OCI-LY3 (cell line): ENCODE results near the gene RLN2.

Source experiments
- H2AFZ ChIP-seq: fragments of 200-600, 300-600 bp; shearing (Covaris generic); 2 replicates; pipeline ENCODE4 v1.6.0; 2014; ENCODE audit warnings: antibody characterized with exemption, low read depth, low read length
- H3K27ac ChIP-seq: fragments of 200-600, 300-600 bp; sonication (generic); 2 replicates; pipeline ENCODE4 v1.5.1; 2014; ENCODE audit warnings: mild to moderate bottlenecking, low read length, moderate library complexity, mixed read lengths
- H3K27me3 ChIP-seq: fragments of 200-600, 300-600 bp; sonication (generic); 2 replicates; pipeline ENCODE4 v1.6.1; 2014; ENCODE audit warnings: low read depth, low read length, mixed read lengths
- H3K36me3 ChIP-seq: fragments of 200-600, 300-600 bp; sonication (generic); replicated peaks from 2 replicates; pipeline ENCODE3; 2014; ENCODE audit warnings: low read depth, low read length, mixed read lengths
- H3K4me1 ChIP-seq: fragments of 300-600, 200-600 bp; sonication (generic); 2 replicates; pipeline ENCODE4 v1.6.1; 2014; ENCODE audit warnings: low read length, mixed read lengths
- H3K4me2 ChIP-seq: fragments of 200-600, 300-600 bp; sonication (generic); 2 replicates; pipeline ENCODE4 v1.6.1; 2014; ENCODE audit warnings: low read length, mixed read lengths
- H3K4me3 ChIP-seq: fragments of 300-600, 200-600 bp; sonication (generic); 2 replicates; pipeline ENCODE4 v1.5.1; 2014; ENCODE audit warnings: antibody characterized with exemption, mild to moderate bottlenecking, low read length, moderate library complexity
- H3K79me2 ChIP-seq: fragments of 300-600, 200-600 bp; shearing (Covaris generic); 2 replicates; pipeline ENCODE4 v1.6.1; 2014; ENCODE audit warnings: mild to moderate bottlenecking, low read length, mixed read lengths
- H3K9ac ChIP-seq: fragments of 300-600, 200-600 bp; shearing (Covaris generic); 2 replicates; pipeline ENCODE4 v1.6.0; 2014; ENCODE audit warnings: mild to moderate bottlenecking, low read length, moderate library complexity
- H3K9me3 ChIP-seq: fragments of 200-600, 300-600 bp; shearing (Covaris generic); 2 replicates; pipeline ENCODE4 v1.6.1; 2014; ENCODE audit warnings: low read length, mixed read lengths; ENCODE audit not compliant: insufficient read depth
- H4K20me1 ChIP-seq: fragments of 200-600, 300-600 bp; sonication (generic); 2 replicates; pipeline ENCODE4 v1.6.1; 2016; ENCODE audit warnings: low read length, mixed read lengths; ENCODE audit not compliant: insufficient read depth
- EZH2phosphoT487 ChIP-seq: fragments of 200-600 bp; shearing (Covaris generic); IDR thresholded peaks from 2 replicates; pipeline ENCODE4 v1.6.1; 2018; ENCODE audit warnings: antibody characterized with exemption, mixed run types, low read depth
- TF ChIP-seq, protein P1 (sequence below): fragments of 200-600, 300-600 bp; sonication (generic); IDR thresholded peaks from 2 replicates; pipeline ENCODE4 v1.5.1; 2014; ENCODE audit warnings: antibody characterized with exemption, low read length, low read depth

RLN2 gene

DNA sequence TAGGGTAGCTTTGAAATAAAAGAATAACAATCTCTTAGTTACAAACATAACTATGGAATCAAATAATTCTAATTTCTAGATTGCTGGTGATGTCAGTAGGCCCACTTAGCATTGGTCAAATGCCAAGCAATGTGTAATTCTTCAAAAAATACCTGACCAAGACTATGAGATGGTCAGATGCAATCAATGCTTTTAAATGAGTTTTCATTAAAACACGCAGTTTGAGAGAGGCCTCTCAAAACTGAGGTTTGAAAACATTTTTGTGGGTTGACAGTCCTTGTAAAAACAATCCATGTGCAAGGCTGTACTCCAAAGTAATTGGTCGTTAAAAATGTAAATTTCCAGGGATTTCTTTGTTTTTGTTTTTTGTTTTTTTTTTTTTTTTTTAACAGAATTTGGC lies 1.2 kb upstream of the RLN2 start:
- TF ChIP-seq, protein P1, sequence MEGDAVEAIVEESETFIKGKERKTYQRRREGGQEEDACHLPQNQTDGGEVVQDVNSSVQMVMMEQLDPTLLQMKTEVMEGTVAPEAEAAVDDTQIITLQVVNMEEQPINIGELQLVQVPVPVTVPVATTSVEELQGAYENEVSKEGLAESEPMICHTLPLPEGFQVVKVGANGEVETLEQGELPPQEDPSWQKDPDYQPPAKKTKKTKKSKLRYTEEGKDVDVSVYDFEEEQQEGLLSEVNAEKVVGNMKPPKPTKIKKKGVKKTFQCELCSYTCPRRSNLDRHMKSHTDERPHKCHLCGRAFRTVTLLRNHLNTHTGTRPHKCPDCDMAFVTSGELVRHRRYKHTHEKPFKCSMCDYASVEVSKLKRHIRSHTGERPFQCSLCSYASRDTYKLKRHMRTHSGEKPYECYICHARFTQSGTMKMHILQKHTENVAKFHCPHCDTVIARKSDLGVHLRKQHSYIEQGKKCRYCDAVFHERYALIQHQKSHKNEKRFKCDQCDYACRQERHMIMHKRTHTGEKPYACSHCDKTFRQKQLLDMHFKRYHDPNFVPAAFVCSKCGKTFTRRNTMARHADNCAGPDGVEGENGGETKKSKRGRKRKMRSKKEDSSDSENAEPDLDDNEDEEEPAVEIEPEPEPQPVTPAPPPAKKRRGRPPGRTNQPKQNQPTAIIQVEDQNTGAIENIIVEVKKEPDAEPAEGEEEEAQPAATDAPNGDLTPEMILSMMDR = no peak
- no peak for TF ChIP-seq EZH2phosphoT487
- no peak overlapping the region for H3K9ac ChIP-seq
- no peaks in the 10 kb centered on the region for H3K36me3 ChIP-seq
- H3K4me2 ChIP-seq = no peak overlapping the region
- H3K4me1 ChIP-seq = peaks cover 4% of the 10 kb centered on the region
- H3K79me2 ChIP-seq = no peaks in the 10 kb centered on the region
- H2AFZ ChIP-seq = no peak overlapping the region
- H4K20me1 ChIP-seq = no peaks in the 10 kb centered on the region
- H3K4me3 ChIP-seq = no peak overlapping the region
- no peak overlapping the region for H3K27ac ChIP-seq
- no peaks in the 10 kb centered on the region for H3K9me3 ChIP-seq
- no peaks in the 10 kb centered on the region for H3K27me3 ChIP-seq

DNA sequence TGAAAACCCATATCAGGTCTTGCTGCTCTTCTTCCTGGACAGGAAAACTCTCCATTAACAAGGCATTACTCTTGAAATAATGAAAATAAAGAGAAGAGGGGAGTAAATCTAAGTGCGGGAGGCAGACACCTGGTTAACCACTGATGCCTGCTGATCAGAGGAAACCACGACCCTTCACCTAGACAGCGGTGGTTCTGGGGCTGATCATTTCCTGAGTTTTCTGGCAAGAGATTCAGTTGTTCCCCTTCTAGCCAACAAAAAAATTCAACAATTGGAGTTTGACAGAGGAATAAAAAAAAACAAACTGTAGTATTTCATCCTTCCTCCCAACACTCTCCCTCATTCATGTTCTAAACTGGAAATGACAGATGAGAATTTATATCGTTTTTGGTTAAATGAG lies 3.0 kb downstream of the RLN2 start:
- no peaks in the 10 kb centered on the region for H3K79me2 ChIP-seq
- H3K4me3 ChIP-seq = no peak overlapping the region
- H3K36me3 ChIP-seq = no peaks in the 10 kb centered on the region

DNA sequence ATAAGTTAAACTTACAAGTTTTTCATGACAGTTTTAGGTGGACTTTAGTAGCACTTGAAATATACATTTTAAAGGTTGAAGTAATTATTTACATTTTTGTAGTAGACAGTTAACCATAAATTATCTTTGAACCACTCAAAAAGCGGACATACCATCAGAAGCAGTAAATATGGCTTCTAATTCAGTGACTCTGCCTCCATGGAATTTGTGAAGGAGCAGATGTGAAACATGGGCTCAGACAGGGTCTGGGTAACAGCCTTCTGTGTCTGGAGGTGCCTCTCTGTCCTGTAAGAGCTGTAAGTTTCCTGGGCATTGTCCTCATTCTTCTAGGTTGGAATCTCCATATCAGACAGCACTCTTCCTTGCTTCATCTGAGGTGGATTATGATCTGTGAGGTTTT lies 12.4 kb downstream of the RLN2 start:
- Histone ChIP-seq H2AFZ (no peak overlapping the region), H3K27me3 (no peaks in the 10 kb centered on the region), H3K9me3 (no peaks in the 10 kb centered on the region), H3K27ac (no peak overlapping the region), H4K20me1 (no peaks in the 10 kb centered on the region), H3K4me2 (no peak overlapping the region), H3K4me3 (no peak overlapping the region), H3K9ac (no peak overlapping the region), H3K36me3 (no peaks in the 10 kb centered on the region), H3K79me2 (no peaks in the 10 kb centered on the region), H3K4me1 (no peaks in the 10 kb centered on the region)
- no peak for TF ChIP-seq EZH2phosphoT487
- TF ChIP-seq, protein P1 = no peak

More for the DNA sequence above, 3.0 kb downstream of the RLN2 start:
- Histone ChIP-seq H4K20me1 (no peaks in the 10 kb centered on the region), H3K4me1 (peaks cover 4% of the 10 kb centered on the region), H3K9ac (no peak overlapping the region), H3K9me3 (no peaks in the 10 kb centered on the region), H3K4me2 (no peak overlapping the region), H3K27me3 (no peaks in the 10 kb centered on the region), H3K27ac (no peak overlapping the region), H2AFZ (no peak overlapping the region)
- TF ChIP-seq EZH2phosphoT487 = no peak
- TF ChIP-seq, protein P1 = no peak

DNA sequence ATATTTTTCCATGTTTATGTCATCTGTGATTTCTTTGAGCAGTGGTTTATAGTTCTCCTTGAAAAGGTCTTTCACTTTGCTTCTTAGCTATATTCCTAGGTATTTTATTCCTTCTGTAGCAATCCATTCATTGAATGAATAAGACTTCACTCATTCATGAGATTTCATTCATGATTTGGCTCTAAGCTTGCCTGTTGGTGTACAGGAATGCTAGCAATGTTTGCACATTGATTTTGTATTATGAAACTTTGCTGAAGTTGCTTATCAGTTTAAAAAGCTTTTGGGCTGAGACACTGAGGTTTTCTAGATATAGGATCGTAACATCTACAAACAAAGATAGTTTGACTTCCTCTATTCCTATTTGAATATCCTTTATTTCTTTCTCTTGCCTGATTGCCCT lies 15.9 kb downstream of the RLN2 start:
- TF ChIP-seq, protein P1 = no peak
- Histone ChIP-seq H3K9me3 (no peaks in the 10 kb centered on the region), H3K4me2 (no peak overlapping the region), H2AFZ (no peak overlapping the region), H3K79me2 (no peaks in the 10 kb centered on the region), H3K27ac (no peak overlapping the region), H4K20me1 (no peaks in the 10 kb centered on the region), H3K27me3 (no peaks in the 10 kb centered on the region), H3K9ac (no peak overlapping the region), H3K36me3 (no peaks in the 10 kb centered on the region), H3K4me3 (no peak overlapping the region), H3K4me1 (no peaks in the 10 kb centered on the region)
